OCI-LY1 (cell line): ENCODE results near the gene PDIK1L.

ENCODE experiments used
- EZH2 ChIP-seq: fragments of 200-600 bp; sonication (generic), shearing (Covaris generic); IDR thresholded peaks from 2 replicates; pipeline ENCODE4 v1.8.0; 2017; ENCODE audit warnings: borderline replicate concordance, mixed run types, mild to moderate bottlenecking, antibody characterized with exemption, low read length, moderate library complexity, mixed read lengths
- TF ChIP-seq, protein P1 (sequence below): fragments of 200-600 bp; sonication (generic), shearing (Covaris generic); IDR thresholded peaks from 2 replicates; pipeline ENCODE4 v1.5.1; 2017; ENCODE audit warnings: mild to moderate bottlenecking, antibody characterized with exemption, low read length, moderate library complexity, mixed read lengths

- TF ChIP-seq, protein P1, sequence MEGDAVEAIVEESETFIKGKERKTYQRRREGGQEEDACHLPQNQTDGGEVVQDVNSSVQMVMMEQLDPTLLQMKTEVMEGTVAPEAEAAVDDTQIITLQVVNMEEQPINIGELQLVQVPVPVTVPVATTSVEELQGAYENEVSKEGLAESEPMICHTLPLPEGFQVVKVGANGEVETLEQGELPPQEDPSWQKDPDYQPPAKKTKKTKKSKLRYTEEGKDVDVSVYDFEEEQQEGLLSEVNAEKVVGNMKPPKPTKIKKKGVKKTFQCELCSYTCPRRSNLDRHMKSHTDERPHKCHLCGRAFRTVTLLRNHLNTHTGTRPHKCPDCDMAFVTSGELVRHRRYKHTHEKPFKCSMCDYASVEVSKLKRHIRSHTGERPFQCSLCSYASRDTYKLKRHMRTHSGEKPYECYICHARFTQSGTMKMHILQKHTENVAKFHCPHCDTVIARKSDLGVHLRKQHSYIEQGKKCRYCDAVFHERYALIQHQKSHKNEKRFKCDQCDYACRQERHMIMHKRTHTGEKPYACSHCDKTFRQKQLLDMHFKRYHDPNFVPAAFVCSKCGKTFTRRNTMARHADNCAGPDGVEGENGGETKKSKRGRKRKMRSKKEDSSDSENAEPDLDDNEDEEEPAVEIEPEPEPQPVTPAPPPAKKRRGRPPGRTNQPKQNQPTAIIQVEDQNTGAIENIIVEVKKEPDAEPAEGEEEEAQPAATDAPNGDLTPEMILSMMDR = no peak
- no peak for TF ChIP-seq EZH2
These were observed 44.0 kb downstream of the PDIK1L start for GRCh38 chr1:26155370-26156284.
